Mesothelial cell of epicardium (in vitro differentiated cells): ENCODE results near the gene CENPP. TPM values are rescaled to one million over a fixed set of nuclear protein-coding genes. Genes with fewer than 3 reads are reported as not detected.

Experiments
- DNase-seq, 2 experiments: peaks; one replicate each; pipeline ENCODE4 v3.0.0; 2021; ENCODE audit warnings: low spot score in 2 of 2; ENCODE audit not compliant: unreplicated experiment in 2 of 2
- H3K27ac Mint-ChIP-seq: 2 replicates; pipeline ENCODE4 v1.8.0; 2021; ENCODE audit warnings: mixed read lengths
- H3K27me3 Mint-ChIP-seq: 2 replicates; pipeline ENCODE4 v1.8.0; 2021; ENCODE audit warnings: low read depth, mixed read lengths
- H3K36me3 Mint-ChIP-seq: 2 replicates; pipeline ENCODE4 v1.8.0; 2021; ENCODE audit warnings: mixed read lengths
- H3K4me1 Mint-ChIP-seq: 2 replicates; pipeline ENCODE4 v1.8.0; 2021; ENCODE audit warnings: mixed read lengths
- H3K4me3 Mint-ChIP-seq: 2 replicates; pipeline ENCODE4 v1.8.0; 2021; ENCODE audit warnings: mild to moderate bottlenecking, moderate library complexity, mixed read lengths
- H3K9me3 Mint-ChIP-seq: 2 replicates; pipeline ENCODE4 v1.8.0; 2021; ENCODE audit warnings: mixed read lengths
- total RNA-seq: library from RNA; stranded (reverse); gene quantifications from 3 replicates; pipeline ENCODE4 v1.2.1, GENCODE V29; 2021
- TF ChIP-seq, protein P1 (sequence below): fragments of 200-600 bp; sonication (generic); IDR thresholded peaks from one replicate; pipeline ENCODE4 v1.5.0; 2021; ENCODE audit warnings: antibody characterized with exemption; ENCODE audit not compliant: unreplicated experiment

Gene CENPP
- total RNA-seq, 1 donor from 2014 or later = 7.8 TPM

DNA sequence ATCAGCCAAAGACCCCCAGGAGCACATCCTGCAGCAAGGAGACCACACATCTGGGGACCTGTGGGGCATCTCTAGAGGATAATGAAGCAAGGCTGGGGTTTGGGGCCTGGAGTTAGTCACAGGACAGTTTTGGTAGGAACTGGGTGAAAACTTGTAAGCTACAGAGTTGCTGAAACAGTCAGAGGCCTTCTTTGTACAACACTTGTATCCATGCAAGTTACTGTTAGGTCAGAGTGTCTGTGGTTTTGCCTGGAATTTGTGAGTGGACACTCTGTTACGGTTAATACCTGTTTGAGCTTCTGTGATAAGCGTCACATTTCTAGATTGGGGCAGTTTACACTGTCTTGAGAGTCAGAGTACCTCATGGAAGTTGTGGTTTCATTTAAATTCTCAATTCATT is 179.1 kb downstream of the CENPP start:
- Mint-ChIP-seq H3K9me3 (no peaks in the 10 kb centered on the region), H3K36me3 (no peaks in the 10 kb centered on the region), H3K4me1 (peaks cover 13% of the 10 kb centered on the region), H3K4me3 (no peak overlapping the region), H3K27ac (no peak overlapping the region), H3K27me3 (peaks cover 2% of the 10 kb centered on the region)
- no peak for DNase-seq
- TF ChIP-seq, protein P1, sequence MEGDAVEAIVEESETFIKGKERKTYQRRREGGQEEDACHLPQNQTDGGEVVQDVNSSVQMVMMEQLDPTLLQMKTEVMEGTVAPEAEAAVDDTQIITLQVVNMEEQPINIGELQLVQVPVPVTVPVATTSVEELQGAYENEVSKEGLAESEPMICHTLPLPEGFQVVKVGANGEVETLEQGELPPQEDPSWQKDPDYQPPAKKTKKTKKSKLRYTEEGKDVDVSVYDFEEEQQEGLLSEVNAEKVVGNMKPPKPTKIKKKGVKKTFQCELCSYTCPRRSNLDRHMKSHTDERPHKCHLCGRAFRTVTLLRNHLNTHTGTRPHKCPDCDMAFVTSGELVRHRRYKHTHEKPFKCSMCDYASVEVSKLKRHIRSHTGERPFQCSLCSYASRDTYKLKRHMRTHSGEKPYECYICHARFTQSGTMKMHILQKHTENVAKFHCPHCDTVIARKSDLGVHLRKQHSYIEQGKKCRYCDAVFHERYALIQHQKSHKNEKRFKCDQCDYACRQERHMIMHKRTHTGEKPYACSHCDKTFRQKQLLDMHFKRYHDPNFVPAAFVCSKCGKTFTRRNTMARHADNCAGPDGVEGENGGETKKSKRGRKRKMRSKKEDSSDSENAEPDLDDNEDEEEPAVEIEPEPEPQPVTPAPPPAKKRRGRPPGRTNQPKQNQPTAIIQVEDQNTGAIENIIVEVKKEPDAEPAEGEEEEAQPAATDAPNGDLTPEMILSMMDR = no peak

DNA sequence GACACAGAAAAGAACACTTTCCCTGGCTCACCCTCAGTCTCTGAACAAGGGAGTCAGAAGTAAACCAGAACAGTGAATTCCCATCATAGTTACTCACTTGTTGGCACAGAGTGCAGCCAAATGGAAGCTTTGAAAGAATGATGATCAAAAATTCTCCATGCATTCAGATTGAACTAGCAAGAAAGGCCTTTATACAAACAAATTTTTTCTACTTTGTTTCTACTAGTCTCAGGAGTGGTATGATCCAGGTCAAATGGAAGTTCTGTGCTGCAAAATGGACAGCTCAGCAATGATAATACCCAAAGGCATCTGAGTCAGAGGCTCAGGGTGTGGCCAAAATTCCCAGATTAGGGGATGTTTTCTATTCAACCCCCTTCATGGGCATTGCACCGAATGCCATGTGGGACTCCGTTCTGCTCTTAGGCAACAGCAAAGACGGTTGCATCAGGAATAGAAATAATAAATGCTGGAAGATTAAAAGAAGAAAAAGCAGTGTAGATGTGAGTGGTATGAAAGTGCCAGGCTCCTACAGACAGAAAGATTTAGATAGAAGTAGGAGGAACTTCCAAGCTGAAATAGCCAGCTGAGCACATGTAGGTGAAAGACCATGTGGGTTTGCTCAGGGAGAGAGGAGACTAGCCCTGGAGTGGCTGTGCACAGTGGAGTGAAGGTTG is 180.6 kb downstream of the CENPP start:
- no peak for DNase-seq
- Mint-ChIP-seq H3K27me3 (peaks cover 2% of the 10 kb centered on the region), H3K4me3 (no peak overlapping the region), H3K27ac (no peak overlapping the region), H3K9me3 (peaks cover under 1% of the 10 kb centered on the region), H3K4me1 (peaks cover 13% of the 10 kb centered on the region), H3K36me3 (no peaks in the 10 kb centered on the region)
- TF ChIP-seq, protein P1 = no peak

DNA sequence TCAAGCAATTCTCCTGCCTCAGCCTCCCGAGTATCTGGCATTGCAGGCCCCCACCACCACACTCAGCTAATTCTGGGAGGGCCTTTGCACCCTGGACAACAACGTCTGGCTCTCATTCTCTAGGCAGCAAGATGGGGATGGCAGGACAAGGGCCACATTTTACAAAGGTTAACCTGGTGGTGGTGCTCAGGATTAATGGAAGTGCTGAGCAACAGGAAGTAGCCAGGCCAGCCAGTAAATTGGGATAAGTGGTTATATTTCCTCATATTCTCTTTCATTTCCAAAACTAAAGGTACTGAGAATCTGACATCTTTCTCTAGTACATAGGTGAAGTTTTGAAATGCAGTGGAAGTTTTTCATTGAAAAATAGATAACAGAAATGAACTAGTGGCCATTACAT is 181.3 kb downstream of the CENPP start:
- Mint-ChIP-seq H3K27me3 (peaks cover 2% of the 10 kb centered on the region), H3K27ac (no peak overlapping the region), H3K9me3 (peaks cover 3% of the 10 kb centered on the region), H3K4me3 (no peak overlapping the region), H3K36me3 (no peaks in the 10 kb centered on the region), H3K4me1 (peaks cover 15% of the 10 kb centered on the region)
- TF ChIP-seq, protein P1 = no peak
- DNase-seq = no peak

DNA sequence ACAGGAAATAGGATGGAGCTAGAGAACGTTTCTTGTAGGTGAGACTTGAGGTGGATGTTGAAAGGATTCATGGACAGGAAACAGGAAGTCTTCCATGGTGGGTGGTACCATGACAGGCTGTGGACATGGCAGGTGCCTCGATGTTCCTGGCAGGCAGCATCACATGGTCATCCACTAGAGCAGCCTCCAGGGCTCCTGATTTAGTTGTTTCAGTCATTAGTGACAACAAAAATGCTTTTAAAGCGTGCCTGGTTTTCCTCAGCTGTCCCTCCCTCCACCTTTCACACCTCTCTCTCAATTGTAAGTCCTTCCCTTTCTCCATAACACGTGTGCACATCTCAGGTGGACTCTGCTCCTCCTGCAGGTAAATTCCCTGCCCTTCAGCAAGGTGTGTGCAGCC is 181.7 kb downstream of the CENPP start:
- TF ChIP-seq, protein P1 = no peak
- Mint-ChIP-seq H3K27ac (no peak overlapping the region), H3K4me1 (peaks cover 18% of the 10 kb centered on the region), H3K4me3 (no peak overlapping the region), H3K27me3 (peaks cover 2% of the 10 kb centered on the region), H3K36me3 (no peaks in the 10 kb centered on the region), H3K9me3 (peaks cover 3% of the 10 kb centered on the region)
- DNase-seq = no peak

DNA sequence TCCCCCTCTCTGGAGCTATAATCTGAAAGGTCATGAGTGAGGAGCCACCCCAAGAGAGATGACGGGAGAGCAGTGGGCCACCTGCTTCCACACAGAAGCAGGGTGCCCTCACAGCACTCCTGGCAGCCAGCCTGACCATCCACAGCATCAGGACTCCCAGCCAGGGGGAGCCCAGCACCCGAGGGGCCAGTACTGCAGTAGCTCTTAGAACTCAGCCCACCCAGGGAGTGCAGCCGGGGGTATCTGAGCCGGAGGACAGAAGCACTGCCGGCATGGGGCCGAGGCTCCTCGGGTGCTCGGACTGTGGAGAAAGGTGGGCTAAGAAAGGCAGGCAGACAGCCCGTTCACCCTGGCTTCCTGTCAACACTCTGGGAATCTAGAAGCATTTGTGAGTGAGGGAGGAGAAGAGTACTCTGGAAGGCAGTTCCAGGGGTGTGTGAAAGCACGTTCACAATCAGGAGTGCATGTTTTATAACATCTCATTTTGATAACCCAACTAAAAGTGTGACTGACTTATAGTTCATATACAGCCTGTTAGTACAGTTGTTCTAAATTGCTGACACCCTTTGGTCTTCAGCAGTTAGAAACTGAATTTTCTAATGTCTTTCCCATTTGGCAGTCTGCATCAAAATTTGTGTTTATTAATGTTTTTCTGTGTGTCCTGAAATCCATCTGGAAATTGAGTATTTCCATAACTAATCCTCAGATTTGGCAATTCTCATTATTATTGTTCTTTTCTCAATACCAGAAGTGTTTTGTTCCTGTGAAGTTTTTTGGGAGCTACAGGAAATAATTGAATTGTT is 182.5 kb downstream of the CENPP start:
- H3K36me3 Mint-ChIP-seq = no peaks in the 10 kb centered on the region
- H3K9me3 Mint-ChIP-seq = peaks cover 3% of the 10 kb centered on the region
- no peak for DNase-seq
- H3K4me1 Mint-ChIP-seq = peaks cover 21% of the 10 kb centered on the region
- H3K27me3 Mint-ChIP-seq = peaks cover 2% of the 10 kb centered on the region
- H3K4me3 Mint-ChIP-seq = no peak overlapping the region
- H3K27ac Mint-ChIP-seq = no peak overlapping the region
- TF ChIP-seq, protein P1 = no peak
